ENCODE measurements around the gene SHANK2. TPM values are rescaled to one million over a fixed set of nuclear protein-coding genes. Genes with fewer than 3 reads are reported as not detected.

The SHANK2 gene
- total RNA-seq, 1 experiment from 2014 or later = 0.86 TPM

DNA sequence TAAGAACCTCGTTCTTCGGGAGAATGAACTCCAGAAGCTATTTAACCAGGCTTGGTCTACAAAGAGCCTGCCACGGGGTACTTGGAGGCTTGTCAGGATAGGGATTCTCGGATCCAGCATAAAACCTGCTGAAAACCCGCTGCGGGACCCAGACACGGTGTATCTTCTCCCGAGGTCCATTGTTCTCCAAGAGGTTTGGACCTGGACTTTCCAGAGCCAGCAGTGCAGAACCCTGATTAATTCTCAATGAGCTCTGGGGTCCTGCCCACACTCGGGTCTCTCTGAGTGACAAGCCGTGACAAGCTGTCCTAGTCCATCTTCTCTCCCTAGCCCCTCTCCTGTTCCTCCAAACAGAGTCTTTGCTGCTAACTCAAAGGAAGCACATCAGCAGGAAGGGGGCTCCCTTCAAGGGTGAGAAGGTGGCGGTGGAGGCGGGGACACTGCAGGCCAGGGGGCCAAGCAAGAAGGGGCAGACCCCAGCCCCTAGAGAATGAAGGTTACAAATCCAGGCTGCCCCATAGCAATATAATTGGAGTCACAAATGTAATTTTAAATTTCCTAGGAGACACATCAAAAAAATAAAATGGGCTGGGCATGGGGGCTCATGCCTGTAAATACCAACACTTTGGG is 12.2 kb downstream of the SHANK2 start:
- Mint-ChIP-seq H3K27me3 (ENCODE audit: insufficient read depth, unreplicated experiment) (no peaks in the 10 kb centered on the region), H3K36me3 (ENCODE audit: insufficient read depth, unreplicated experiment) (no peaks in the 10 kb centered on the region), H3K4me1 (ENCODE audit: insufficient read depth, unreplicated experiment) (peaks cover 11% of the 10 kb centered on the region), H3K27ac (ENCODE audit: low read depth, unreplicated experiment) (no peak overlapping the region), H3K4me3 (ENCODE audit: unreplicated experiment) (no peak overlapping the region), H3K9me3 (ENCODE audit: unreplicated experiment) (no peaks in the 10 kb centered on the region)
- no TSS peak for BruUV-seq (replicated peaks)
- ChIA-PET POLR2A (interaction anchor here (1.9 kb wide), 1 partner anchor 207 kb away, joined by 7 read pairs; the partner anchor contains the start of gene DHCR7), CTCF (interaction anchor here (0.6 to 2.7 kb wide), 3 partner anchors 11 to 552 kb away, joined by 3 to 9 read pairs (median 4); no protein-coding TSS in a partner anchor)
- intact Hi-C loops (cut with micrococcal nuclease) = no loop called here
- TF ChIP-seq, protein P1, sequence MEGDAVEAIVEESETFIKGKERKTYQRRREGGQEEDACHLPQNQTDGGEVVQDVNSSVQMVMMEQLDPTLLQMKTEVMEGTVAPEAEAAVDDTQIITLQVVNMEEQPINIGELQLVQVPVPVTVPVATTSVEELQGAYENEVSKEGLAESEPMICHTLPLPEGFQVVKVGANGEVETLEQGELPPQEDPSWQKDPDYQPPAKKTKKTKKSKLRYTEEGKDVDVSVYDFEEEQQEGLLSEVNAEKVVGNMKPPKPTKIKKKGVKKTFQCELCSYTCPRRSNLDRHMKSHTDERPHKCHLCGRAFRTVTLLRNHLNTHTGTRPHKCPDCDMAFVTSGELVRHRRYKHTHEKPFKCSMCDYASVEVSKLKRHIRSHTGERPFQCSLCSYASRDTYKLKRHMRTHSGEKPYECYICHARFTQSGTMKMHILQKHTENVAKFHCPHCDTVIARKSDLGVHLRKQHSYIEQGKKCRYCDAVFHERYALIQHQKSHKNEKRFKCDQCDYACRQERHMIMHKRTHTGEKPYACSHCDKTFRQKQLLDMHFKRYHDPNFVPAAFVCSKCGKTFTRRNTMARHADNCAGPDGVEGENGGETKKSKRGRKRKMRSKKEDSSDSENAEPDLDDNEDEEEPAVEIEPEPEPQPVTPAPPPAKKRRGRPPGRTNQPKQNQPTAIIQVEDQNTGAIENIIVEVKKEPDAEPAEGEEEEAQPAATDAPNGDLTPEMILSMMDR (IDR thresholded peaks at IDR 0.05; ENCODE audit: unreplicated experiment) = no peak
- DNase-seq (ENCODE audit: unreplicated experiment) = no peak

DNA sequence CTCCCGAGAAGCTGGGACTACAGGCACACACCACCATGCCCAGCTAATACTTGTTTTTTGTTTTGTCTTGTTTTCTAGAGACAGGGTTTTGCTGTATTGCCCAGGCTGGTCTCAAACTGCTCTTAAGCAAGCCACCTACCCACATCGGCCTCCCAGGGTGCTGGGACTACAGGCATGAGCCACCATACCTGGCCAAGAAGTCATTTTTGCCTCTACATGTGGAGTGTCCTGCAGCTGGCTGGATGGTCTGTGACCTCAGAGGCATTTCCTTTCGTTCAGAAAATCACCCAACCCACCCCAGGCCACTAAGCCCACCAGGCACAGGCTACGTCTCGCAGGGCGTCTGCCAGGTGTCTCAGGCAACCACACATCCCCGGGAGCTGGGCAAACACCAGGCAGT is 12.8 kb downstream of the SHANK2 start:
- DNase-seq (ENCODE audit: unreplicated experiment) = no peak
- CTCF ChIA-PET = interaction anchor here (1.0 to 2.7 kb wide), 2 partner anchors 12 to 14 kb away, joined by 4 to 9 read pairs; no protein-coding TSS in a partner anchor
- Mint-ChIP-seq H3K27me3 (ENCODE audit: insufficient read depth, unreplicated experiment) (no peaks in the 10 kb centered on the region), H3K36me3 (ENCODE audit: insufficient read depth, unreplicated experiment) (no peaks in the 10 kb centered on the region), H3K27ac (ENCODE audit: low read depth, unreplicated experiment) (no peak overlapping the region), H3K9me3 (ENCODE audit: unreplicated experiment) (no peaks in the 10 kb centered on the region), H3K4me1 (ENCODE audit: insufficient read depth, unreplicated experiment) (peaks cover 11% of the 10 kb centered on the region), H3K4me3 (ENCODE audit: unreplicated experiment) (no peak overlapping the region)
- BruUV-seq (replicated peaks) = no TSS peak
- POLR2A ChIA-PET = no interaction called here
- intact Hi-C loops (cut with micrococcal nuclease) = no loop called here
- TF ChIP-seq, protein P1 (IDR thresholded peaks at IDR 0.05; ENCODE audit: unreplicated experiment) = no peak

DNA sequence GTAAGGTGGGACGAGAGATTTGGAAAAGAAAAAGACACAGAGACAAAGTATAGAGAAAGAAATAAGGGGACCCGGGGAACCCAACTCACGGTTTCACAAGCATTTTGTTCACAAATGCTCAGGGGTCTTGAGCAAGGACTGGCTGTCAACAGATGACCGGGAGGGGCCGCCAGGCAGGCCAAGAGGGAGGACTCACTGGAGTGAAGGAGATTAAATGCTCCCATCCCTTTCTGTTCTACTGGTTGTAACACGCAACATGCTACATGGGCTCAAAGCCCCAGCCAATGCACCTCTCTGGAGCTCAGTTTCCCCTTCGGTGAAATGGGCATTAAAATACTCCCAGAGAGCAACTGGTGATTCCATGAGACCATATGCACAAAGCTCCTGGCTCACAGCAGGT is 13.4 kb downstream of the SHANK2 start:
- no peaks in the 10 kb centered on the region for H3K9me3 Mint-ChIP-seq (ENCODE audit: unreplicated experiment)
- intact Hi-C loops (cut with micrococcal nuclease) = no loop called here
- ChIA-PET POLR2A (no interaction called here), CTCF (interaction anchor here (2.7 kb wide), 1 partner anchor 12 kb away, joined by 9 read pairs; no protein-coding TSS in a partner anchor)
- no peaks in the 10 kb centered on the region for H3K27me3 Mint-ChIP-seq (ENCODE audit: insufficient read depth, unreplicated experiment)
- no peak overlapping the region for H3K4me3 Mint-ChIP-seq (ENCODE audit: unreplicated experiment)
- TF ChIP-seq, protein P1 (IDR thresholded peaks at IDR 0.05; ENCODE audit: unreplicated experiment) = no peak
- no peak overlapping the region for H3K27ac Mint-ChIP-seq (ENCODE audit: low read depth, unreplicated experiment)
- H3K4me1 Mint-ChIP-seq (ENCODE audit: insufficient read depth, unreplicated experiment) = peaks cover 11% of the 10 kb centered on the region
- H3K36me3 Mint-ChIP-seq (ENCODE audit: insufficient read depth, unreplicated experiment) = no peaks in the 10 kb centered on the region
- BruUV-seq (replicated peaks) = no TSS peak
- no peak for DNase-seq (ENCODE audit: unreplicated experiment)

- no peak overlapping the region for H3K27ac Mint-ChIP-seq (ENCODE audit: low read depth, unreplicated experiment)
- no peak overlapping the region for H3K4me3 Mint-ChIP-seq (ENCODE audit: unreplicated experiment)
- H3K4me1 Mint-ChIP-seq (ENCODE audit: insufficient read depth, unreplicated experiment) = peaks cover 11% of the 10 kb centered on the region
- BruUV-seq (replicated peaks) = no TSS peak
- H3K36me3 Mint-ChIP-seq (ENCODE audit: insufficient read depth, unreplicated experiment) = no peaks in the 10 kb centered on the region
- H3K27me3 Mint-ChIP-seq (ENCODE audit: insufficient read depth, unreplicated experiment) = no peaks in the 10 kb centered on the region
- intact Hi-C loops (cut with micrococcal nuclease) = no loop called here
- no peaks in the 10 kb centered on the region for H3K9me3 Mint-ChIP-seq (ENCODE audit: unreplicated experiment)
- ChIA-PET POLR2A (no interaction called here), CTCF (interaction anchor here (2.7 kb wide), 1 partner anchor 13 kb away, joined by 9 read pairs; no protein-coding TSS in a partner anchor)
- no peak for DNase-seq (ENCODE audit: unreplicated experiment)
- TF ChIP-seq, protein P1 (IDR thresholded peaks at IDR 0.05; ENCODE audit: unreplicated experiment) = no peak
Observed at GRCh38 chr11:71238285-71238875, 14.0 kb downstream of the SHANK2 start.
